Astrocyte of the cerebellum (primary cell): ENCODE data around the gene REPIN1.

ENCODE experiments used
- DNase-seq: peaks from one replicate; pipeline ENCODE4 v3.0.0-alpha.2; 2011; ENCODE audit warnings: low read depth
- H3K4me3 ChIP-seq: 2 replicates; pipeline ENCODE4 v1.5.1; 2011; ENCODE audit warnings: mild to moderate bottlenecking, low read depth, low read length, moderate library complexity
- CTCF ChIP-seq: IDR thresholded peaks from 2 replicates; pipeline ENCODE4 v1.5.1; 2012; ENCODE audit warnings: low read length, low read depth, moderate library complexity, mild to moderate bottlenecking; ENCODE audit errors: missing control alignments
- in situ Hi-C: cut with HindIII; loops from 2 replicates; pipeline ENCODE4 v1.10.0; 2017; ENCODE audit warnings: low sequenced_read_pairs

Gene REPIN1

GRCh38 chr7:150408393-150409299 lies 40.0 kb downstream of the REPIN1 start:
- no peak for TF ChIP-seq CTCF
- no peak overlapping the region for H3K4me3 ChIP-seq
- in situ Hi-C loops: no loop called here
- DNase-seq: no peak

GRCh38 chr7:150409300-150410030 lies 40.8 kb downstream of the REPIN1 start:
- TF ChIP-seq CTCF: no peak
- DNase-seq: no peak
- H3K4me3 ChIP-seq: no peak overlapping the region
- in situ Hi-C loops: no loop called here

DNA sequence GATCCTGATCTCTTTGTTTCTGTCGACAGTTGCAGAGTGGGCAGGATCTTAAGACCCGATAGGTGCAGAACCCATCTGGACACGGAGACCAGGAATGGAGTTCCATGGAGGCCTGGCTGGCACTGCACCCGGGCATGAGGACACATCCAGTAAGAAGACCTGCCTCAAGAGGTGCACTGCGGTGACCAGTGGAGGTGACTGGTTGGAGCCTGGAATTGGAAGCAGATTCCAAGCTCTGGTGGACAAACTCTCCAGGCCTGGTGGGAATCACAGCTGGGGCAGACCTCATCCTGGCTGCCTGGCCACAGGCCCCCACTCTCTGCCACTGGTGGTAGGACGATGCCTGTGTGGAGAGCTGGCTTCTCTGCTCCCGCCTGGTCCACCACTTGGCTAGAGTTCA lies 41.5 kb downstream of the REPIN1 start:
- TF ChIP-seq CTCF: no peak
- in situ Hi-C loops: no loop called here
- no peak for DNase-seq
- H3K4me3 ChIP-seq: no peak overlapping the region

GRCh38 chr7:150410680-150411346 lies 42.2 kb downstream of the REPIN1 start:
- no peak for TF ChIP-seq CTCF
- in situ Hi-C loops: no loop called here
- H3K4me3 ChIP-seq: no peak overlapping the region
- peak; percentile 37 for DNase-seq

DNA sequence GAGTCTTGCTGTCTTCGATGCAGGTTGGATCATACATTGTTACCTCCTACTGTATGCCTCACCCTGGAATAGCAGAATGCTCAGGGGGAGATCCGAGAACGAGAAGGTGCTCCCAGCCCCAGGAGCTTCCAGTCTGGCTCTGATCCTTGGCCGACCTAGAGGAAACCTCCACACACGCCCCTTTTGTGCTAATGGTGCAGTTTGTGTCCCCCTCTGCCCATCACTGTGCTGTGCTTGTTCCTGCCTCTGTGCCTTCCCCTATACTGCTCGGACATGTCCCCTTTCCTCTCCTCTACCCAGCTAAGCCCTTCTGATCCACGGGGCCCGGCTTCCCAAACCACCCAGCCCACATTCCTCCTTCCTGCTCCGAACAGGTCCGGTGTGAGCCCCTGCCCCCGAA lies 43.0 kb downstream of the REPIN1 start:
- no peak for TF ChIP-seq CTCF
- no peak overlapping the region for H3K4me3 ChIP-seq
- in situ Hi-C loops: no loop called here
- no peak for DNase-seq

DNA sequence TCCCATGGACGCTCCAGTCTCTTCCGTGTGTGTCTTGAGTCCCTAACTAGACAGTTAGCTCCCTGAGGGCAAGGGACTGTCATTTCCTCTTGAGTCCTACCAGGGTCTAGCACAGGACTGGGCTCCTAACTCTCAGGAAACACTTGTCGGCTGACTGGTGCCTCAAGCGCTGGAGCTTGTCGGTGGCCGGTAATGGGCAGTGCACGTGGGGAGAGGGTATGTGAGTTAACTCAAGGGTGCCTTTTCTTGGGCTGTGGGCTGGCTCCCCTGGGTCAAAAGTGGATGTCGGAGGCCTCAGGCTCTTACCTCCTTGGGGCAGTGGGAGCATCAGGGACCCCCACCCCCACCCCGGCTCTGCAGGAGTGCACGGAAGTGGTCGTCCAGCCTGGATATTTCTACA lies 43.4 kb downstream of the REPIN1 start:
- in situ Hi-C loops: no loop called here
- no peak for DNase-seq
- TF ChIP-seq CTCF: no peak
- no peak overlapping the region for H3K4me3 ChIP-seq
